Measurements from ENCODE around the gene GPR156.
"Not testable (repeated sequence)": the region's sequence is repeated elsewhere in the genome, so short reads cannot be mapped to it uniquely, and the experiment has no call there.

GPR156 gene

DNA sequence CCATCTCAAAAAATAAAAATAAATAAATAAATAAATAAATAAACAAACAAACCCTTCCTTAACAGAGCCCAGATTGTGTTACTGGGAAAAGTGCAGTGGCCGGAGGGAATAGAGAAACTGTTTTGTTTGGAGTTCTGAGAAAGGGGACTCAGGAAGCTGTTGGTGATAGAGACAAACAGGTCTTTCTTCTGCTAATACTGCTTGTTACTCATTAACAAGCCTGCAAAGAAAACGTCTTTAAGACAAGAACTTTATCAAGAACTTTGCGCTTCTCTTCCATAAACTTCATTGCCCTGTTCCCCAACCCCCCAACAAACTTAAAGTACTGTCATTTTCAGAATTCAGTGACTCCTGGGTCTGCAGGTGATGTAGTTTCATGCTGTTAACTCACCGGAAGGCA lies 122.0 kb downstream of the GPR156 start:
- DNase-seq (ENCODE audit: low read depth in 1 of 2, low spot score in 1 of 2): no peak

DNA sequence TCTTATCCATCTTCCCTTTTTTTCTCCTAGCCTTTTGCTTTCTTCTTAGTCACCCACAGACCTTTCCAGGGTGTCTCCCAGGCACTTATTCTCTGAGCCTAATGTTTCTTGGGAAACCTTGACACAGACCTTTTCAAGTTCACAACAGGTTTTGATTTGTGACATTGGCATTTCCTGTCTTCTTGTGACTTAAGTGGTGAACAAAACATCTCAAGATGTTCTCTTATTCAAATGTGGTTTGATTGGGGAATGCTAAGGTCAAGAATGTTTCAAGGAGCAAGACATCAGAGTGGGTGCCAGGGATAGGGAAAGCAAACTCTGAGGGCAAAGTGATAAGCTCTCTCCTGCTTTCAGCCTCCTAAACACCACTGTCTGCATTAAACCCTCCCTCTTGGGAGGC lies 122.6 kb downstream of the GPR156 start:
- no peak for DNase-seq (ENCODE audit: low read depth in 1 of 2, low spot score in 1 of 2)

DNA sequence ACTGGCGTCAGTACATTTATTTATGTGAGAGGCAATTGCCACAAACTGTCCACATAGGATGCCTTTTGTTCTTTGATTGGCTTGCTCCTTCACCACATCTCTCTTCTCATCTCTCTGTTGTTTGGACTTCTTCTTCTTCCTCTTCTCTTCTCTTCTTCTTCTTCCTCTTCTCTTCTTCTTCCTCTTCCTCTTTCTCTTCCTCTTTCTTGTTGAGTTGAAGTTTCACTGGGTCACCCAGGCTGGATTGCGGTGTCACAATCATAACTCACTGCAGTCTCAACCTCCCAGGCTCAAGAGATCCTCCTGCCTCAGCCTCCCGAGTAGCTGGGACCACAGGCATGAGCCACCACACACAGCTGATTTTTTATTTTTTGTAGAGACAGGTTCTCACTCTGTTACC lies 123.1 kb downstream of the GPR156 start:
- DNase-seq (ENCODE audit: low read depth in 1 of 2, low spot score in 1 of 2): no peak

- DNase-seq (ENCODE audit: low read depth in 1 of 2, low spot score in 1 of 2): no peak
Observed at GRCh38 chr3:120160050-120160449, 125.0 kb downstream of the GPR156 start.

GRCh38 chr3:120157681-120158080 lies 127.3 kb downstream of the GPR156 start:
- DNase-seq (ENCODE audit: low read depth in 1 of 2, low spot score in 1 of 2): no peak

DNA sequence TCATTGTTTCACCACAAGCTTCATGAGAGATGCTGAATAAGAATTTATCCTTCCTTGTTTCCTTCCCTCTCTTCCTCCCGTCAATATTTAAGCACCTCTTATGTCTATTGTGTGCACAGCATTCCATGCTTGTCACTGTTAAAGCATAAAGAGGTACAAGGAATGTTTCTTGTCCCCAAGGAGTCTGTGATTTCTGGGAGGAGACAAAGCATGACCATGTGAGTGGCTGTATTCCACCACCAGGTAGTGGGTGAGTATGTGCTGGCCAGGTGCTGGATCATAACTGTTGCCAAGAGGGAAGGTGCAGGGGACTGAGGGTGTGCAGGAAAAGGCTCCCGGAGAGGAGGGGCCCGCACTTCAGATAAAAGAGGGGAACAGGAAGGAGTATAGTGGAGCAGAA lies 127.9 kb downstream of the GPR156 start:
- DNase-seq (ENCODE audit: low read depth in 1 of 2, low spot score in 1 of 2): no peak

DNA sequence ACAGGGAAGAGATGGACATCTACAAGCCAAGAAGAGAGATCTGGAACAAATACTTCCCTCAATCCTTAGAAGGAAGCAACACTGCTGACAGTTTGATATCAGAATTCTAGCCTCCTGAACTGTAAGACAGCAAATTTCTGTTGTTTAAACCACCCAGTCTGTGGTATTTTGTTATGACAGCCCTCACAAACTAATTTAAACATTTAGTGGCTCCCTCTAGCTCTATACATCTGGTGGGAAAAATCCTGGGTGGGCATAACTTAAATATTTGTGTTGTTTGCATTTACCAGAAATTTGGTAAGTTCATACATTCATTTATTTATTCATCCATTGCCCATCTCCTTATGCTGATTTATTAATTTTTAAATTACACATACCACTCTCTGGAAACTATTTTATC lies 128.3 kb downstream of the GPR156 start:
- DNase-seq (ENCODE audit: low read depth in 1 of 2, low spot score in 1 of 2): no peak

DNA sequence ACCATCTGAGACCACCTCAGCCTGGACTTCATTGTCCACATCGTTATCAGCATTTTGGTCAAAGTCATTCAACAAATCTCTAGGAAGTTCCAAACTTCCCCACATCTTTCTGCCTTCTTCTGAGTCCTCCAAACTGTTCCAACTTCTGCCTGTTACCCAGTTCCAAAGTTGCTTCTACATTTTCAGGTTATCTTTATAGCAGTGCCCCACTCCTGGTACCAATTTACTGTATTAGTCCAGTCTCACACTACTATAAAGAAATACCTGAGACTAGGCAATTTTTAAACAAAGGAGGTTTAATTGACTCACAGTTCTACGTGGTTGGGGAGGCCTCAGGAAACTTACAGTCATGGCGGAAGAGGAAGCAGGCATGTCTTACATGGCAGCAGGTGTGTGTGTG lies 129.3 kb downstream of the GPR156 start:
- DNase-seq (ENCODE audit: low read depth in 1 of 2, low spot score in 1 of 2): not testable (repeated sequence)

- DNase-seq (ENCODE audit: low read depth in 1 of 2, low spot score in 1 of 2): no peak
Observed at GRCh38 chr3:120155108-120155507, 129.9 kb downstream of the GPR156 start.

DNA sequence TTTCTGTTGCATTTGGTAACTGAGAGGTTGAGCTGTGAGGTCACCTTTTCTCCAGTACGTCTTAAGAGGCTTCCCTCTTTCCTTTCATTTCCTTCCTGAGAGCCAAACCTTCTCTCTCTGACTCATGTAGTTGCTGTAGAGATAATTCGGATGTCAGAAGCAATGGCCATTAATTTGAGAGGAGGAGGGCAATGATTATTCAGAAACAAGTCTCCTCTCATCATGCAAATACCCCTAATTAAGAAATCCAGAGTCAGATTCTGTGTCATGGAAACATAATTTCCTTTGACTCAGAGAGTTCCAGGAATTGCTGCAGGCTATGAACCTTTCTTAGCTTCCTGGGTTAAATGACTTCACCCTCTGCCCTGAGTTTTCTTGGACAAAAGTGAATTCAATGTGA lies 131.7 kb downstream of the GPR156 start:
- no peak for DNase-seq (ENCODE audit: low read depth in 1 of 2, low spot score in 1 of 2)

- DNase-seq (ENCODE audit: low read depth in 1 of 2, low spot score in 1 of 2): no peak
Observed at GRCh38 chr3:120151791-120152190, 133.2 kb downstream of the GPR156 start.

- DNase-seq (ENCODE audit: low read depth in 1 of 2, low spot score in 1 of 2): no peak
Observed at GRCh38 chr3:120148187-120148949, 136.7 kb downstream of the GPR156 start.

- peak in 1 of 2 donors; percentile 9 for DNase-seq (ENCODE audit: low read depth in 1 of 2, low spot score in 1 of 2)
Observed at GRCh38 chr3:120147072-120147871, 137.8 kb downstream of the GPR156 start.

DNA sequence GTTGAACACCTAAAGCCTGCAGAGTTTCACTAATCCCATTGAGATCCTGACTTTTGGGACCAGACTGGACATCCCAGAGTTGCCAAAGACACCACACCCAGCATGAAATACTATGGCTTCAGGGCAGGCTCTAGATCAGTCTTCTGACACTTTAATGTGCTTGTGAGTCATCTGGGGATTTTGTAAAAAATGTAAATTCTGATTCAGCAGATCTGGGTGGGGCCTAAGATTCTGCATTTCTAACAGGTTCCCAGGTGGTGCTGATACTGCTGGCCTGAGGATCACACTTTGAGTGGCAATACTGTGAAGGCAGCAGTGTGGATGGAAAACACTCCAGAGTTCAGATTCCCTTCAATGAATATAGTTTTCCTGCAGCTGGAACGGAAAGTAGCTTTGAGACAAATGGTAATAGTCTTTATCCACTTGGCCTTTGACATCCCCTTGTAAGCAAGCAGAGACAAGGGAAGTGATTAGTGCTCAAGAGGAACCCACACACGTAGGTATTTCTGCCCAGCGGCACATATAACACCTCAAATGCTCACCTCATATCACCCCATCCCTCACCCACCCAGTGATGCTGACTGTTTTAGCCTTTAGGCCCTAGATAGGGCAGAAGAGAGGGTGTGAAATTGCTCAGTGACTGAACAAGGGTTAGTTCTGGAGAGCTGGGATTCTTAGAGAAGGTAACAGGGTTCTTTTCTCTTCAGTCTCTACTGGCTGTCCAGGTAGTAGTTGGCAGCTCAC lies 139.3 kb downstream of the GPR156 start:
- DNase-seq (ENCODE audit: low read depth in 1 of 2, low spot score in 1 of 2): no peak

DNA sequence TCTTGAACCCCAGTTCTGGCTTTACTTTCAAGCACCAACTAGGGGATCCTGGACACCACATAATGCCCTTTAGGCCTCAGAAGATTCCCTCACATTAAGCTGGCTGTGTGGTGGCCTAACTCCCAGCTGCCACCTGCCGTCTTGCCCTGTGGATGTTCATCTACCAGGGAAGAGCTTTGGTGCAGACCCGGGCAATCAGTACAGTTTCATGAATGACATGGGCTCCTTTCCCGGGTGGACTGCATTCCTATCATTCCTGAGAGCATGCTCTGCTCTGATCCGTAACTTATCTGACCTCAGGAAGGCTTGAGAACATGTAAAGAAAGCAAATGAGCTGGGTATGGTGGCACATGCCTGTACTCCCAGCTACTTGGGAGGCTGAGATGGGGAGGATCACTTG lies 140.8 kb downstream of the GPR156 start:
- DNase-seq (ENCODE audit: low read depth in 1 of 2, low spot score in 1 of 2): no peak

- DNase-seq (ENCODE audit: low read depth in 1 of 2, low spot score in 1 of 2): no peak
Observed at GRCh38 chr3:120143676-120144075, 141.3 kb downstream of the GPR156 start.

DNA sequence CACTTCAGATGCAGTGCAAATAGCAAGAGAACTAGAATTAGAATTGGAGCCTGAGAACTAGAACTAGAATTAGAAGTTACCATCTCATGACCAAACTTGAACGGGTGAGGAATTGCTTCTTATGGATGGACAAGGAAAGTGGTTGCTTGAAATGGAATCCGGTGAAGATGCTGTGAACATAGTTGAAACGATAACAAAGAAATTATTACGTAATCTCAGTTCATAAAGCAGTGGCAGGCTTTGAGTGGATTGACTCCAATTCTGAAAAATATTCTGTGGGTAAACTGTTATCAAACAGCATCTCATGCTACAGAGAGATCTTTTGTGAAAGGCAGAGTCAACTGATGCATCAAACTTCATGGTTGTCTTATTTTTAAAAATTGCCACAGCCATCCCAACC lies 142.8 kb downstream of the GPR156 start:
- no peak for DNase-seq (ENCODE audit: low read depth in 1 of 2, low spot score in 1 of 2)

GRCh38 chr3:120140098-120140742 lies 144.8 kb downstream of the GPR156 start:
- no peak for DNase-seq (ENCODE audit: low read depth in 1 of 2, low spot score in 1 of 2)

GRCh38 chr3:120139140-120139539 lies 145.9 kb downstream of the GPR156 start:
- no peak for DNase-seq (ENCODE audit: low read depth in 1 of 2, low spot score in 1 of 2)

GRCh38 chr3:120137548-120137947 lies 147.5 kb downstream of the GPR156 start:
- no peak for DNase-seq (ENCODE audit: low read depth in 1 of 2, low spot score in 1 of 2)

- no peak for DNase-seq (ENCODE audit: low read depth in 1 of 2, low spot score in 1 of 2)
Observed at GRCh38 chr3:120130656-120131055, 154.4 kb downstream of the GPR156 start.
